OCI-LY3 (cell line): ENCODE data around the gene HSPA2.

Source experiments
- H2AFZ ChIP-seq: fragments of 200-600, 300-600 bp; shearing (Covaris generic); 2 replicates; pipeline ENCODE4 v1.6.0; 2014; ENCODE audit warnings: antibody characterized with exemption, low read depth, low read length
- H3K27ac ChIP-seq: fragments of 200-600, 300-600 bp; sonication (generic); 2 replicates; pipeline ENCODE4 v1.5.1; 2014; ENCODE audit warnings: mild to moderate bottlenecking, low read length, moderate library complexity, mixed read lengths
- H3K27me3 ChIP-seq: fragments of 200-600, 300-600 bp; sonication (generic); 2 replicates; pipeline ENCODE4 v1.6.1; 2014; ENCODE audit warnings: low read depth, low read length, mixed read lengths
- H3K36me3 ChIP-seq: fragments of 200-600, 300-600 bp; sonication (generic); replicated peaks from 2 replicates; pipeline ENCODE3; 2014; ENCODE audit warnings: low read depth, low read length, mixed read lengths
- H3K4me1 ChIP-seq: fragments of 300-600, 200-600 bp; sonication (generic); 2 replicates; pipeline ENCODE4 v1.6.1; 2014; ENCODE audit warnings: low read length, mixed read lengths
- H3K4me2 ChIP-seq: fragments of 200-600, 300-600 bp; sonication (generic); 2 replicates; pipeline ENCODE4 v1.6.1; 2014; ENCODE audit warnings: low read length, mixed read lengths
- H3K4me3 ChIP-seq: fragments of 300-600, 200-600 bp; sonication (generic); 2 replicates; pipeline ENCODE4 v1.5.1; 2014; ENCODE audit warnings: antibody characterized with exemption, mild to moderate bottlenecking, low read length, moderate library complexity
- H3K79me2 ChIP-seq: fragments of 300-600, 200-600 bp; shearing (Covaris generic); 2 replicates; pipeline ENCODE4 v1.6.1; 2014; ENCODE audit warnings: mild to moderate bottlenecking, low read length, mixed read lengths
- H3K9ac ChIP-seq: fragments of 300-600, 200-600 bp; shearing (Covaris generic); 2 replicates; pipeline ENCODE4 v1.6.0; 2014; ENCODE audit warnings: mild to moderate bottlenecking, low read length, moderate library complexity
- H3K9me3 ChIP-seq: fragments of 200-600, 300-600 bp; shearing (Covaris generic); 2 replicates; pipeline ENCODE4 v1.6.1; 2014; ENCODE audit warnings: low read length, mixed read lengths; ENCODE audit not compliant: insufficient read depth
- H4K20me1 ChIP-seq: fragments of 200-600, 300-600 bp; sonication (generic); 2 replicates; pipeline ENCODE4 v1.6.1; 2016; ENCODE audit warnings: low read length, mixed read lengths; ENCODE audit not compliant: insufficient read depth
- EZH2phosphoT487 ChIP-seq: fragments of 200-600 bp; shearing (Covaris generic); IDR thresholded peaks from 2 replicates; pipeline ENCODE4 v1.6.1; 2018; ENCODE audit warnings: antibody characterized with exemption, mixed run types, low read depth
- TF ChIP-seq, protein P1 (sequence below): fragments of 200-600, 300-600 bp; sonication (generic); IDR thresholded peaks from 2 replicates; pipeline ENCODE4 v1.5.1; 2014; ENCODE audit warnings: antibody characterized with exemption, low read length, low read depth

The HSPA2 gene

GRCh38 chr14:64496764-64497163, 43.8 kb upstream of the HSPA2 start:
- Histone ChIP-seq H3K27me3 (no peaks in the 10 kb centered on the region), H3K4me2 (no peak overlapping the region), H3K36me3 (peaks cover 39% of the 10 kb centered on the region), H3K79me2 (peaks cover 90% of the 10 kb centered on the region), H2AFZ (no peak overlapping the region), H3K4me1 (peaks cover 19% of the 10 kb centered on the region), H3K4me3 (no peak overlapping the region), H3K9me3 (no peaks in the 10 kb centered on the region), H3K9ac (no peak overlapping the region), H4K20me1 (peaks cover 18% of the 10 kb centered on the region), H3K27ac (no peak overlapping the region)
- TF ChIP-seq, protein P1, sequence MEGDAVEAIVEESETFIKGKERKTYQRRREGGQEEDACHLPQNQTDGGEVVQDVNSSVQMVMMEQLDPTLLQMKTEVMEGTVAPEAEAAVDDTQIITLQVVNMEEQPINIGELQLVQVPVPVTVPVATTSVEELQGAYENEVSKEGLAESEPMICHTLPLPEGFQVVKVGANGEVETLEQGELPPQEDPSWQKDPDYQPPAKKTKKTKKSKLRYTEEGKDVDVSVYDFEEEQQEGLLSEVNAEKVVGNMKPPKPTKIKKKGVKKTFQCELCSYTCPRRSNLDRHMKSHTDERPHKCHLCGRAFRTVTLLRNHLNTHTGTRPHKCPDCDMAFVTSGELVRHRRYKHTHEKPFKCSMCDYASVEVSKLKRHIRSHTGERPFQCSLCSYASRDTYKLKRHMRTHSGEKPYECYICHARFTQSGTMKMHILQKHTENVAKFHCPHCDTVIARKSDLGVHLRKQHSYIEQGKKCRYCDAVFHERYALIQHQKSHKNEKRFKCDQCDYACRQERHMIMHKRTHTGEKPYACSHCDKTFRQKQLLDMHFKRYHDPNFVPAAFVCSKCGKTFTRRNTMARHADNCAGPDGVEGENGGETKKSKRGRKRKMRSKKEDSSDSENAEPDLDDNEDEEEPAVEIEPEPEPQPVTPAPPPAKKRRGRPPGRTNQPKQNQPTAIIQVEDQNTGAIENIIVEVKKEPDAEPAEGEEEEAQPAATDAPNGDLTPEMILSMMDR, result no peak
- no peak for TF ChIP-seq EZH2phosphoT487

- Histone ChIP-seq H3K4me2 (peak overlapping the region; percentile 15; the same call in 1 of the 2 replicates), H4K20me1 (peaks cover 12% of the 10 kb centered on the region), H3K9ac (no peak overlapping the region), H3K4me3 (no peak overlapping the region), H2AFZ (no peak overlapping the region), H3K9me3 (no peaks in the 10 kb centered on the region), H3K27me3 (no peaks in the 10 kb centered on the region), H3K36me3 (peaks cover 26% of the 10 kb centered on the region), H3K79me2 (peaks cover 91% of the 10 kb centered on the region), H3K27ac (no peak overlapping the region), H3K4me1 (peaks cover 21% of the 10 kb centered on the region)
- TF ChIP-seq, protein P1, result no peak
Measured at GRCh38 chr14:64500088-64500487, 40.5 kb upstream of the HSPA2 start.

DNA sequence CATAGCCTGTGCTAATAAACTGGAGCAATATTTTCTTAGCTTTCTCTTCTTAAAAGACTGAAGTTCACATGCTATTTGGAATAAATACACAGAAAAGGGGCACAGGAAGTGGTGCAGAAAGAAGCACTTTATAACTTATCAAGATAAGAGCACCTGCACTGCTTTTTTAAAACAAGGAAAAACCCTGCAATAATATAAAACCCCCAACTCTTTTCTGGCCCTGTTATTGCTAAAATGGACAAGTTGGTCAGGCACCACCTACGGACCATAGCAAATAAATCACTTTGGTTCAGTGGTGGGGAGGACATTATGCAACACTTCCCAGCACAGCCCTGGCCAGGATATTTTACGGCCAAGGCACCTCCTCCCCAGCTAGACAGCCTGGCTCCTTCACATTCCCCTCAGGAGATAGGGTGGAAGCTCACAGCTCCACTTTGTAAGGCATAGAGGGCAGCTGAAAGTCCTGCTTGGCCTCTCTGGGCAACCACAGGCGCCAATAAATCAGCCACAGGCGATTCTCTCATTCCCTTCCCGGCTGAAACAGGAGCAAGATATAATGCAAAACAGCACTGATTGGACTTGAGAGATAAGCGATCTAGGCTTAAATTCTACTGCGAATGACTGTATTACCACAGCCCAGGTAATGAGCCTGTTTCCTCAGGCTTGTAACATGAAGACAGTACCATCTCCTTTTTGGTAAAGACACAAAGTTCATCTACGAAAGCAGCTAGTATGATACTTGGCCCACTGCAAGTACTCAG, 39.0 kb upstream of the HSPA2 start:
- Histone ChIP-seq H3K36me3 (peaks cover 19% of the 10 kb centered on the region), H3K79me2 (peaks cover 94% of the 10 kb centered on the region), H3K9ac (peak overlapping the region; percentile 94), H4K20me1 (peaks cover 11% of the 10 kb centered on the region), H3K9me3 (no peaks in the 10 kb centered on the region), H3K27me3 (no peaks in the 10 kb centered on the region), H3K4me3 (peak overlapping the region; percentile 80), H3K4me2 (peak overlapping the region; percentile 97), H2AFZ (no peak overlapping the region), H3K27ac (peak overlapping the region; percentile 93), H3K4me1 (peaks cover 24% of the 10 kb centered on the region)
- TF ChIP-seq EZH2phosphoT487, result no peak
- TF ChIP-seq, protein P1, result no peak

GRCh38 chr14:64502456-64502855, 38.1 kb upstream of the HSPA2 start:
- H3K4me1 ChIP-seq, result peaks cover 32% of the 10 kb centered on the region
- no peak overlapping the region for H2AFZ ChIP-seq
- H3K9ac ChIP-seq, result peak overlapping the region; percentile 94
- H3K79me2 ChIP-seq, result peaks cover 94% of the 10 kb centered on the region
- peaks cover 9% of the 10 kb centered on the region; the same call in 1 of the 2 replicates for H4K20me1 ChIP-seq
- no peaks in the 10 kb centered on the region for H3K9me3 ChIP-seq
- peak overlapping the region; percentile 80 for H3K4me3 ChIP-seq
- H3K27me3 ChIP-seq, result no peaks in the 10 kb centered on the region
- H3K36me3 ChIP-seq, result peaks cover 16% of the 10 kb centered on the region
- H3K27ac ChIP-seq, result peak overlapping the region; percentile 93
- TF ChIP-seq EZH2phosphoT487, result no peak
- TF ChIP-seq, protein P1, result peak; percentile 30
- H3K4me2 ChIP-seq, result peak overlapping the region; percentile 97
